IPS-18a (cell line): ENCODE measurements around the gene TENT4A.
"Not testable (repeated sequence)": the region's sequence is repeated elsewhere in the genome, so short reads cannot be mapped to it uniquely, and the experiment has no call there.

Experiments used
- H3K27ac ChIP-seq: one replicate; pipeline ENCODE4 v1.5.1; 2013; ENCODE audit warnings: low read length
- H3K27me3 ChIP-seq: one replicate; pipeline ENCODE4 v1.6.1; 2013; ENCODE audit warnings: mild to moderate bottlenecking, low read length; ENCODE audit not compliant: control insufficient read depth, insufficient read depth
- H3K36me3 ChIP-seq: one replicate; pipeline ENCODE4 v1.6.1; 2013; ENCODE audit warnings: low read depth, low read length; ENCODE audit not compliant: control insufficient read depth
- H3K4me1 ChIP-seq: one replicate; pipeline ENCODE4 v1.6.1; 2013; ENCODE audit warnings: low read depth, low read length; ENCODE audit not compliant: control insufficient read depth
- H3K4me3 ChIP-seq: one replicate; pipeline ENCODE4 v1.5.1; 2013; ENCODE audit warnings: low read length
- H3K9ac ChIP-seq: one replicate; pipeline ENCODE4 v1.6.1; 2013; ENCODE audit warnings: mild to moderate bottlenecking, low read length, moderate library complexity
- H3K9me3 ChIP-seq: one replicate; pipeline ENCODE4 v1.6.1; 2013; ENCODE audit warnings: low read depth, low read length; ENCODE audit not compliant: control insufficient read depth

The TENT4A gene

GRCh38 chr5:6713274-6714225 is at the start of gene TENT4A:
TENT4A (plus strand) TSS chr5:6713432; CDS start chr5:6713984, 552 bp downstream.
- Histone ChIP-seq H3K27ac (no peak within 1 kb of the TSS), H3K27me3 (peaks cover 14% of the 10 kb centered on the region)

GRCh38 chr5:6666762-6667161 is 46.5 kb upstream of the TENT4A start:
- peaks cover 11% of the 10 kb centered on the region for H3K4me1 ChIP-seq
- H3K36me3 ChIP-seq: no peaks in the 10 kb centered on the region
- no peak overlapping the region for H3K4me3 ChIP-seq
- H3K27me3 ChIP-seq: no peaks in the 10 kb centered on the region
- H3K9ac ChIP-seq: no peak overlapping the region
- no peaks in the 10 kb centered on the region for H3K9me3 ChIP-seq
- H3K27ac ChIP-seq: no peak overlapping the region

More at GRCh38 chr5:6713274-6714225, at the start of gene TENT4A:
- Histone ChIP-seq H3K36me3 (no peaks in the 10 kb centered on the region), H3K4me1 (peaks cover 14% of the 10 kb centered on the region), H3K9me3 (no peaks in the 10 kb centered on the region), H3K9ac (peak within 1 kb of the TSS; percentile 81), H3K4me3 (peak within 1 kb of the TSS; percentile 79)

- H3K9ac ChIP-seq: no peak overlapping the region
- H3K4me3 ChIP-seq: no peak overlapping the region
- H3K9me3 ChIP-seq: no peaks in the 10 kb centered on the region
- no peaks in the 10 kb centered on the region for H3K27me3 ChIP-seq
- no peak overlapping the region for H3K27ac ChIP-seq
- no peaks in the 10 kb centered on the region for H3K36me3 ChIP-seq
- peaks cover 11% of the 10 kb centered on the region for H3K4me1 ChIP-seq
Observed at GRCh38 chr5:6667648-6668047, 45.6 kb upstream of the TENT4A start.

GRCh38 chr5:6668717-6669116 is 44.5 kb upstream of the TENT4A start:
- not testable (repeated sequence) for H3K9me3 ChIP-seq, H3K4me3 ChIP-seq, H3K27me3 ChIP-seq, H3K9ac ChIP-seq, H3K27ac ChIP-seq, H3K36me3 ChIP-seq
- peaks cover 11% of the 10 kb centered on the region for H3K4me1 ChIP-seq

- no peaks in the 10 kb centered on the region for H3K27me3 ChIP-seq
- H3K4me3 ChIP-seq: no peak overlapping the region
- H3K4me1 ChIP-seq: peaks cover 4% of the 10 kb centered on the region
- H3K9ac ChIP-seq: no peak overlapping the region
- H3K27ac ChIP-seq: no peak overlapping the region
- no peaks in the 10 kb centered on the region for H3K36me3 ChIP-seq
- H3K9me3 ChIP-seq: peaks cover 7% of the 10 kb centered on the region
Observed at GRCh38 chr5:6673031-6673430, 40.2 kb upstream of the TENT4A start.

- Histone ChIP-seq H3K4me1 (no peaks in the 10 kb centered on the region), H3K27me3 (no peaks in the 10 kb centered on the region), H3K4me3 (no peak overlapping the region), H3K9me3 (peaks cover 7% of the 10 kb centered on the region), H3K9ac (no peak overlapping the region), H3K36me3 (no peaks in the 10 kb centered on the region), H3K27ac (no peak overlapping the region)
Observed at GRCh38 chr5:6673963-6674362, 39.3 kb upstream of the TENT4A start.

- Histone ChIP-seq H3K36me3 (no peaks in the 10 kb centered on the region), H3K4me1 (no peaks in the 10 kb centered on the region), H3K27me3 (no peaks in the 10 kb centered on the region), H3K4me3 (no peak overlapping the region), H3K27ac (no peak overlapping the region), H3K9me3 (peaks cover 7% of the 10 kb centered on the region), H3K9ac (no peak overlapping the region)
Observed at GRCh38 chr5:6674421-6674820, 38.8 kb upstream of the TENT4A start.

GRCh38 chr5:6674886-6675285 is 38.3 kb upstream of the TENT4A start:
- no peak overlapping the region for H3K27ac ChIP-seq
- H3K36me3 ChIP-seq: no peaks in the 10 kb centered on the region
- no peaks in the 10 kb centered on the region for H3K4me1 ChIP-seq
- peaks cover 7% of the 10 kb centered on the region for H3K9me3 ChIP-seq
- H3K4me3 ChIP-seq: no peak overlapping the region
- H3K9ac ChIP-seq: no peak overlapping the region
- H3K27me3 ChIP-seq: no peaks in the 10 kb centered on the region

GRCh38 chr5:6675784-6676491 is 37.3 kb upstream of the TENT4A start:
- Histone ChIP-seq H3K27ac (no peak overlapping the region), H3K4me3 (no peak overlapping the region)

GRCh38 chr5:6676702-6677101 is 36.5 kb upstream of the TENT4A start:
- H3K27me3 ChIP-seq: no peaks in the 10 kb centered on the region
- H3K36me3 ChIP-seq: no peaks in the 10 kb centered on the region
- no peak overlapping the region for H3K27ac ChIP-seq
- no peak overlapping the region for H3K9ac ChIP-seq
- H3K4me1 ChIP-seq: no peaks in the 10 kb centered on the region
- no peak overlapping the region for H3K4me3 ChIP-seq
- peaks cover 7% of the 10 kb centered on the region for H3K9me3 ChIP-seq

More at GRCh38 chr5:6675784-6676491, 37.3 kb upstream of the TENT4A start:
- Histone ChIP-seq H3K36me3 (no peaks in the 10 kb centered on the region), H3K9me3 (peaks cover 7% of the 10 kb centered on the region), H3K27me3 (no peaks in the 10 kb centered on the region), H3K4me1 (no peaks in the 10 kb centered on the region), H3K9ac (no peak overlapping the region)

- no peaks in the 10 kb centered on the region for H3K4me1 ChIP-seq
- H3K27ac ChIP-seq: no peak overlapping the region
- H3K9me3 ChIP-seq: peaks cover 3% of the 10 kb centered on the region
- no peak overlapping the region for H3K9ac ChIP-seq
- H3K36me3 ChIP-seq: no peaks in the 10 kb centered on the region
- no peaks in the 10 kb centered on the region for H3K27me3 ChIP-seq
- no peak overlapping the region for H3K4me3 ChIP-seq
Observed at GRCh38 chr5:6678385-6678784, 34.8 kb upstream of the TENT4A start.
